Measurements from ENCODE around the gene ARHGEF11.

ARHGEF11 gene

DNA sequence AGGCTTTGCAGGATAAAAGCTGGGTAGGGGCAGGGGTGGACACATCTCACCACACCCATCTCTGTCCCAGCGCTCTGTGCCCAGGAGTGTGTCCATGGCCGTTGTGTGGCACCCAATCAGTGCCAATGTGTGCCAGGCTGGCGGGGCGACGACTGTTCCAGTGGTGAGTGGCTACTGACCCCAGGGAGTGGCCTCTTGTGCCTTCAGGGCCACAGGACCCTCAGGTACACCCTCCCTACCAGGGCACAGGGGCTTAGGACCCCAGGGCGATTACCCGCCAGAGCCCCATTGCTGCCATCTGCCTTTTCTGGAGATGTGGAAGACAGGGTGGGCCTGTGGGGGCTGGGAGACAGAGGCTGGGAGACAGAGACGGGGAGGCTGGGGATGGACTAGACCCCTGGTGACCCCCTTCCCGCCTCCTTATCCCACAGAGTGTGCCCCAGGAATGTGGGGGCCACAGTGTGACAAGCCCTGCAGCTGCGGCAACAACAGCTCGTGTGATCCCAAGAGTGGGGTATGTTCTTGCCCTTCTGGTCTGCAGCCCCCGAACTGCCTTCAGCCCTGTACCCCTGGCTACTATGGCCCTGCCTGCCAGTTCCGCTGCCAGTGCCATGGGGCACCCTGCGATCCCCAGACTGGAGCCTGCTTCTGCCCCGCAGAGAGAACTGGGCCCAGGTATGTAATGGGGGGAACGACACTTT is 139.2 kb downstream of the ARHGEF11 start:
- no peak for DNase-seq

DNA sequence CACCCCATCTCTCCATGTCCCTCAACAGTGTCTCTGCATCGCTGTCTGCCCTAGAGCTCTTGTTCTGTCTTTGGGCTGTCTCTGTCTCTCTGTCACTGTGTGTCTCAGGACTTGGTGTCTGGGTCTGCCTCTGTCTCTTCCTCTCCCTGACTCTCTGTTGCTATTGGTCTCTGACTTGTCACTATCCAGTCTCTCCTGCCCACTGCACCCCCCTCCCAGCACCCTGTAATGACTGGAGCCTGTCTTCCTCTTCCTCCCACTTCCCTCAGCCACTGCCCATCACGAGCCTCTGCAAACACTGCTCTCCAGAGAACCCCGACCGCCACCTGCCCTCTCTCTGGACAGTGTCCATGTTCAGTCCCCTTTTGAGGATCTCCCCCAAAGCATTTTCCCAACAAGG is 139.9 kb downstream of the ARHGEF11 start:
- no peak for DNase-seq

DNA sequence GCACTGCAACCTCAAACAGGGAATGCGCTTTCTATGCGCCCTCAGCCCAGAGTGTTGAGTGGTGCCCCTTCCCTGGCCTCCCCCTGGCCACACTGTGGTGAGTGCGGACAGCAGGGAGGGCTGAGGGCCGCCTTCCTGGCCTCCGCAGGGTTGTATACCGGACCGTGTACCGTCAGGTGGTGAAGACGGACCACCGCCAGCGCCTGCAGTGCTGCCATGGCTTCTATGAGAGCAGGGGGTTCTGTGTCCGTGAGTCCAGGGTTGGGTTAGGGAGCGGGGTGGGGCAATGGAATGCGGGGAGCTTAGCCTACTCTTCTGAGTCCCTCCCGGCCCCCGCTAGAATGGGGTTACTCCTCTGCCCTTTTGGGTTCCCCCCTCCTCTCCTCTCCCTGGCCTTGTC is 140.4 kb downstream of the ARHGEF11 start:
- no peak for DNase-seq

DNA sequence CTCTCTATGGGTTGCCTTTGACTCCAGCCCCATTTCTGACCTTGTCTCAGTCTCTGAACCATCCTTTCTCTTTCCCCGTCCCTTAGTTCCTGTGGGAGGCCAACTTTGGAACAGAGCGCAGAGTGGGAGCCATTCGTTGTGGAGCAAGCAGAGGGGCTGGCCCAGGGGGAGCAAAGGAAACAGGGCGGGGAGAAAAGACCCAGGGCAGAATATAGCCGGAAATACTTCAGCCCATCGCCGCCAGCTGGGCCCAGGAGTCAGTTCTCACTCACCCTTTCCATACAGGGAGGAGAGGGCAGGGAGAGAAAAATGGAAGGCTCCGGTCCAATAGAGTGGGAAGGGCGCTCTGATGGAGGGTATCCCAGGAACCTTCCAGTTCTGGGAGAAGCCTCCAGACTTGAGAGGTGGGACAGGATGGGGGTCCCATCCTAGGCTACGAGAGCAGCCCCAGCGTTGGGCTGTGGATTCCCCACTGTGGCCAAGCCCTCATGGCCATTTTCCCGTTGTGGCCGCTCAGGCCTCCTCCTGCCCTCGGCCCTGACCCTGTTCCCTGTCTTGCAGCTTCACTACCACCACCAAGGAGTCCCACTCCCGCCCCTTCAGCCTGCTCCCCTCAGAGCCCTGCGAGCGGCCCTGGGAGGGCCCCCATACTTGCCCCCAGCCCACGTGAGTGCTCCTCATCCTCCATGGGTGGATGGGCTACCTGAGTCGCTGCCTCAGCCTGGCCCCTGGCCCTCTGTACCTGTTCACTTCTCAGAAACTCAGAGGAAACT is 141.2 kb downstream of the ARHGEF11 start:
- no peak for DNase-seq

DNA sequence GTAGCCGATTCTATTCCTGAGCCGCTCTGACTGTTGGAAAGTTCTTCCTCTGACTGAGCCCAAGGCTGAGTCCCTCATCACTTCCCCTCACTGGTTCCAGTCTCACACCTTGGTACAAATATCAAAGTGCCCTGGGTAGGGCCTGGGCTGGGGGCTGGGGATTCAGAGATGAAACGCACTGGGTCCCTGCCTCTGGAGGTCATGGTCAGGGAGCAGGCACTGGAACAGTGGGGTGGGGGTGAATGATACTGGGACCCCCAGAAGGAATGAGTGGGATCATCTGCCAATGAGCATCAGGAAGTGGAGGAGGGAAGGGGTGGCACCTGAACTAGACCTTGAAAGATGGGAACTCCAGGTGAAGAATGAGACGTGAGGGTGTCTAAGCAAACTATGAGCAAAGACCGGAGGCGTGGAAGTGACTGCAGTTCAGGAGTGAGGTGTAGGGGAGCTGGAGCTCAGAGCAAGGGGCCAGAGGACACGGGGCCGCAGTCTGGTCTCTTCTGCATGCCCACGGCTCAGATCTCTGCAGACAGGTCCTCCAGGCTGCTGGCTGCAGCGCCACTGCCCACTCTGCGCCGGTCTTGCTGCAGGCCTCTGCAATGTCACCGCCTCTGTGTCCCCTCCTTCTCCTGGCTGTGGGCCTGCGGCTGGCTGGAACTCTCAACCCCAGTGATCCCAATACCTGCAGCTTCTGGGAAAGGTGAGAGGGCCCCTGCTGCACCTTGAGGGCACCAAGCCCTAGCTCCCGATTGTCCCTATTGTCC is 142.0 kb downstream of the ARHGEF11 start:
- DNase-seq: no peak

DNA sequence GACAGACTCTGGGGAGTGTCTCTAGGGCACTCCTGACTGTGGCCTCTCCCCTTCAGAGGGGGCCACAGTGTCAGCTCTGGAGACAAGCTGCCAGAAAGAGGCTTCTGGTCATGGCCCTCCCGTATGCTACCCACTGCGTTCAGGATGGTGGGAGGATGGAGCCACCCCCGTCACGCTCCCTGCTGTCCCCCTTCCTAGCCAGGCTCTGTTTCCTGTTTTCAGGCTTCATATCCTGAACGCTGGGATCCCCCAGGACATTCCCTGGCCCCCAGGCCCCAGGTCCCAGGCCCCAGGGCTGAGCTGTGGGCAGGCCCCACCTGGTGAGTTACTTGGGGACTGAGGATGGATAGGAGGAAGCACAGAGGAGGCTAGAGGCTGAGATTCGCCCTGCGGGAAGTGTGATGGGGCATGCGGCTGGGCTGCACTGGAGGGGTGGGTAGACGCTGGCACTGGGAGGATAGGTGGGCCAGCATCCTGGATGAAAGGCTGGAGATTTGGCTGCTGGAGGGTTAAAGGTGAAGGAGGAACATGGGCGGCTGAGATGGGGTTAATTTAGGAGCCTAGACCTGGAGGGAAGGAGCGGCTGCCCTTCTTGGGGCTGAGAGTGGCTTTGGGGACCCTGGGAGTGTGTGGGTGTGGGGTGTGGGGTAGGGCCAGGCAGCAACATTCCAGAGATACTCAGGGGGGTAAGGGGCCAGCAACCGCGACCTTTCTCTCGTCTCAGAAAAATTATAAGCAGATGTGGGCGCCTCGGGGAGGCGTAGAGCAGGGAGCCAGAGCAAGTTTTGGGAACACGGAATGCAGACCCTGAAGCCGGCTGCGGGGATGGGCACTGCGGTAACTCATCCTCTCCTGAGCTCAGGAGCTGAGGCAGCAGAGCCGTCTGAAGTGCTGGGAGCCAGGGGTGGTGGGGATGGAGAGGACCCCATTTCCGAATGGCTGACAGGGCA is 143.3 kb downstream of the ARHGEF11 start:
- DNase-seq: no peak

DNA sequence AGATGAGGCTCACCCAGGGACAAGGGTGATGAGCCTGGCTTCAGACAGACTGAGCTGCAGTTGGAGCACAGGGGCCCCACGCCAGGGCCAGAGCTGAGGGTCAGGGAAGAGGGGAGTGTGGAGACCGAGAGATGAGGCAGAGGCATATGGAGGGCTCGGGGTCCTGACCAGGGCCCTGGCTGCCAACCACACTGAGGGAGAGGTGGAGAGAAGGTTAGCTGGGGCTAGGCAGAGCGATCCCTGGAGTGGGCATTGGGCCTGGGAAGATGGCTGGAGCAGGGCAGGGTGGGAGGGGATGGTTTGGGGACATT is 144.0 kb downstream of the ARHGEF11 start:
- no peak for DNase-seq

DNA sequence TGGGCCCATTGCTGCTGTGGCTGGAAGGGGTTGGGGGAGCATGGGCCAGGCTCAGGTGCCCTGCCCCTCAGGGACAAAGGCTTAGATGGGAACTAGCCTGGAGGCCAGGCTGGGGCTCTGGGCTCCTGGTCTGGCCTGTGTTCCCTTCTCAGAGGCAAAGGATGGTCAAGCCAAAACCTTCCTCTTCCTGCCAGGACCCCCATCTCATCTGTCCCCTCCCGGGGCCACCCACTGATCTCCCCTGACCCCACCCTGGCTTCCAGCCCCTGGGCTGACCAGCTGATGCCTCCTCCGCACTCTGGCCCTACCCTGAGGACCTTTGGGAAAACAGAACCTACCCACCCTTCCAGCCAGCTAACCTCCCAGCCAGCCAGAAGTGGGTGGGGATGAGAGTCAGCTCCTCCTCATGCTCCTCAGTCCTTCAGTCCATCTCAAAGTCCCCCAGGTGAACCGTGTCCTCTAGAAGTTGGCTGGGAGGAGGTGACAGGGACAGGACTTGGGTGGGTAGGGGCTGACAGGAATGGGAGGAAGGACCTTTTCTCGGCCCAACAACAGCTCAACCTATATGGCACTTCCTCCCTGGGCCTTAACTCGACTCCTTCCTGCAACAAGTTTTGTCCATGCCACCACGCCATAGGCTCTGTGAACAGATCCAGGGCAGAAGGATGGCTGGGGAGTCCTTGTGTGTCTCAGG is 144.5 kb downstream of the ARHGEF11 start:
- DNase-seq: no peak

DNA sequence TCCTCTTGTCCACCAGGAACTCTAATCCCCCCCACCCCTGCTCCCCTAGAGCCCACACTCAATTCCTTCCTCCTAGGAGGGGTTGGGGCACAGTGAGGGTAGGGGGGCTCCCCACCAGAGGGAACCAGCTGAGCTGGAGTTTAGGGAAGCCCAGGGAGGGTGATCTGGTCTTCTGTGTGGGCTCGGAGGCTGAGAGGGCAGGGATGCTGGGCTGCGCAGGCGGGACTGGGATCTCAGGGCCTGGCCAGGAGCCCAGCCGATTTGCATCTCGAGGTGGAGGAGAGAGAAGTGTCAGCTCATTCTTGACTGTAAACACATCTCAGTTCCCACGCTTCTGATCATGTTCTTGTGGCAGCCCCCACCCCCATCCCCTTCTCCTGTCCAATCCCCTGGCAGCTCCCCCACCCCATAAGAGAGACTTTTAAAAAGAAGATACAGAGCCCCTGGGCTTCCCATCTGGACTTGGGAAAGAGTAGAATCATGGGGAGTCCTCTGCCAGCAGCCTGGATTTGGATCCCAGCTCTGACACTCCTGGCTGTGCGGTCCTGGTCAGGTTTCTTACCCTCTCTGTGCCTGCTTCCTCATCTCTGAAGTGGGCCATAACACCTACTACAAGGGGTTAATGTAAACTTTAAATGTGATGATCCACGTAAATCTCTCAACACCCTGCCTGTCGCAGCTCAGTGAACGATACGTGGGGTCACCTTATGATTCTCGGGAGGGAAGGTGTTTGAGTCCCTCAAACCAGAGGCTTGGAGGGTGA is 145.4 kb downstream of the ARHGEF11 start:
- no peak for DNase-seq

DNA sequence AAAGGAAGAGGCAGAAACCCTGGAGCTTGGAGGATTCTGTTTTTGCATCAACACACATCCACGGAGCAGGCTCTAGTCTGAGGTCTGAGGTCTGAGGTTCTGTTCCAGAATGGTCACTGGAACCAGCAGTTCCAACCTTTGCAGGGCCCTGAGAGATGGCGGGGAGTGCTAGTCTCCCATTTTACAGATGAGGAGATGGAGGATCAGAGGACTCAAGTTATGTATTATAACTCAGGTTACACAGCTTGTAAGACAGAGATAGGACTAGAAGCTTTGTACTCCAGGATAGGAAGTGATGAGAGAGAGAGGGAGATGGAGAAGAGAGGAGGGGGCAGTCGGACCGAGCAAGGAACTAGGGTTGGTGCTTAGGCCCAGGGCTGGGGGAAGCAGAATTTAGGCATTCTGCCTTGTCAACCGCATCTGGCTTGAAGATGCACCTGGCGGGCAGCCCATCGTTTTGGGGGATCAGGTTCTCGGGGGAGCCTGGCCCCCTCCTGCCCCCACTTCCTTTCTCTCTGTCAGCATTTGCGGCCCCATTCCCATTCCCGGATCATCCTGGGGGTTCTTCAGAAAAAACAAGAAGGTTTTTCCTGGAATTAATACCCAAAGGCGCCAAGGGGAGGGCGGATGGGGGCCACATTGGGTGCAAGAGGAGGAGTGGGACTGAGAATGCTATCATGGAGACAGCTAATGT is 146.4 kb downstream of the ARHGEF11 start:
- DNase-seq: no peak

DNA sequence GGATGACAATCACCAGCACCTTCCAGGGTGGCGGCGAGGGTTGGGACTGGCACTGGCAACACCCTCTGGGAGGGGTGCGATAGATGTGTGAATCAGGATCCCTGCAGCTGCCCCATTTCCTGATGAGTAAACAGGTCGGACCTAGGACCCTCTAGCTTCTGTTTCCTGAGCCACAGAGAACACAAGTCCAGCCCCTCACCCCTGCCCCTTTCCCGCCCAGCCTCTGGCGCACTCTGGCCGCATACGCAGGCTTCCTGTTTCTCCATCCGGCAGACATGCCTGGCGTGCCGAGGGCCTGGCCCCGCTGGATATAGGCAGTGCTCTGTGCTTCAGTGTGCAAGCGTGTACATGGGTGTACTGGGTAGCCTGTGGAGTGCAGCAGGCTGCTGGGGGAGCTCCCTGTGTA is 147.4 kb downstream of the ARHGEF11 start:
- DNase-seq: no peak

DNA sequence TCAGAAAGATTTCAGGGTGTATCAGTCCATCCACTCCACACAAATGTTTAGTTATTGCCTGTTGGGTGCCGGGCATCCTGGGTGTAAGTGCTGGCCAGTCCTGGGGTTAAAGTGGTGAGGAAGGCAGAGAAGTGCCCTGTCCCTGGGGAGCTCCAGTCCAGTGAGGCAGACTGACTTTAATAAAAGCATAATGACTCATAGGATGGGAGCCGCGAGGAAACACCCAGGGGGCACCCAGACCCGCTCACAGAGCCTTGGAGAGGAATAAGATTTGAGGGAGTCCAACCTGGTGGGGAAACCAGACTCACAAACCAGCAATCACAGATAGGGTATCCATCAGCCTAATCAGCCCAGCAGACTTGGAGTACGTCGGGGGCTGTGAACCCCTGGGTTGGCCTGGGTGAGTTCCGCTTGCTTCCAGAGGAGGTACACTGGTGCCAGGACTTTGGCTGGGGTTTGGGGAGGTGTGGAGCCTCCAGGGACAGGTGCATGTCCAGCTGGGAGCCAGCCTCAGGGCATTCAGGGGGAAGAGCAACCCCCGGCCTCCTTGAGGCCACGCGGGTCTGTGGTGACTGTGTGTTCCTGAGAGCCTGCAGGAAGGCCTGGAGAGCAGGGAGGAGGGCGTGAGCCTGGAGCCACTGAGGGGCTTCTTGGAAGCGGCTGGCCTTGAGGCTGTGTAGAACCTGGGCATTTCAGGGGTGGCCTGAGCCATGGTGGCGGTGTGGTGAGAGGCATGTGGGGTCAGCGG is 148.3 kb downstream of the ARHGEF11 start:
- DNase-seq: no peak

DNA sequence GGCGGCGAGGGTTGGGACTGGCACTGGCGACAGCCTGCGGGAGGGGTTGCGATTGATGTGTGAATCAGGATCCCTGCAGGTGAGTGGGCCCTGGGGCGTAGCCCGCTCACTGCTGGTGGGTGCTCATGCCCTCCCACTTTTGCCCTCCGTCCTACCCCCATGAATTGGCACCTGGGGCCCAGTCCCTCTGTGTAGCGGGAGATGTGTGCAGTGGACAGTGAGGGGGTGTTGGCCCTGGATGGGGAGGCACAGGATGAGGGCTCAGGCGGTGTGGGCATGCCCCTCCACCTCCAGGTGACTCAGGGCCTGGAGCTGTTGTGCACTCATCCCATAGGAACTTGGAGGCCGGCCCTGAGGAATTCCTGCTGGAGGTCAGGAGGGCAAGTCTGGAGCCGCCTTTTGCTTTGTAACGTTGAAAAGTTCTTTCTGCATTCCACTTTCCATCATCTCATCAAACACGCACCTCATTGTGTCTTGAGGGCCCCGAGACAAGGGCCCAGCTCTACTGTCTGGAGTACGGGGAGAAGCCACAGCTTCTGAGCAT is 149.0 kb downstream of the ARHGEF11 start:
- DNase-seq: no peak

DNA sequence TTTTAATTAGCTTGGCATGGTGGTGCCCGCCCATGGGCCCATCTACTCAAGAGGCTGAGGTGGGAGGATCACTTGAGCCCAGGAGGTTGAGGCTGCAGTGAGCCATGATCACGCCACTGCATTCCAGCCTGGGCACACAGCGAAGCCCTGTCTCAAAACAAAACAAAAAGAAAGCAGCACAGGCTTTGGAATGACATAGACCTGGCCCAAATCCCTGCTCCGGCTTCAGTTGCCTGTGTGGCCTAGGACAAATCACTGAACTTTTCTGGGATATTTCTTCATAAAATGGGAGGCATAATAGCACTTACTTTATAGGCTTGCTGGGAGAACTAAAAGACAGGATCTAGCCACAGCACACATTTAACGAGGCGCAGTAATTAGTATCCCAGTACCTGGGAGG is 149.6 kb downstream of the ARHGEF11 start:
- no peak for DNase-seq

DNA sequence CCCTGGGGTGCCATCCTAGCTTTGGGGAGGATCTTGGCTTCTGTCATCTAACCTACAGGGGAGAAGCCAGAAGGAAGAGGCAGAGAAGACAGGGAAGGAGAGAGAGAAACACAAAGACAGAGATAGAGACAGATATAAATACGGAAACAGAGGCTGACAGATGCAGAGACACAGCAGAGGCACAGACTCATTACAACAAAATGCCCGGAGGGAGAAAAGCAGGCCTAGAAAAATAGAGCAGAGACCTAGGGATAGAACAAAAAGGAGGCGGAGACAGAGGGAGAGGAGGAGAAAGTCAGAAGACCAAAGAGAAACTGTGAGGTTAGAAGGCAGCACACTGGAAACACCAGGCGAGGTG is 150.1 kb downstream of the ARHGEF11 start:
- DNase-seq: no peak

DNA sequence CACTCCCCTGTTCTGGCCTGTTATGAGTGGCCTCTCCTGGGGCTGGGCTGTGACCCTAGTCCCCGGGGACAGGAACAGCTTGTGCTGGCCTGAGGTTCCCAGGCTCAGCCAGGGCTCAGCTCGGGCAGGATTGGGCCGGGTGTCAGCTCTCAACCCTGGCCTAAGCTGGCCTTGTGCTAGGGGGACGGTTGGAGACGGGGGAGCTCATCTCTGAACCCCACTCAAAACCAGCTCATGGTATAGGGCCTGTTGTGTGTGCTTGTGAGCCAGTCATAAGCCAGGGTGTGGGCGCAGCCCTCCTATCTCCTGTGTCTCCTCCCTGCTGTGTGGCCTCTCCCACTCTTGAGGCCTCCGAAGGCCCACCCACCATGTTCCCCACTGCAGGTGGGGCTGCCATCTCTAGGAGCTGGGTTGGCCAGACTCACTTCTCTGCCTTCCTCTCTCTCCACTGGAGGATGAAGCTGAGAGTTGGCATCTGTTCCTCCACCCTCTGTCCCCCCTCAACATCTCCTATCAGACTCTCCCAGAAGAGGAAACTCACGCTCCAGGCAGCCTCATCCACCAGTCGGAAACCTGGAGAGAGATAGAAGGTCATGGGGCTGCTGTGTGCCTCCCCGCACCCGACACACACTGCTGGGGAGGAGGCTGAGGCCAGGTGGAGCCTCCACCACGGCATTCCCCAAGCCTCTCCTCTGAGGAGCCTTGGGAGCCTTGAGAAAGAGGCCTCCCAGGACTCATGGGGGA is 150.7 kb downstream of the ARHGEF11 start:
- no peak for DNase-seq

DNA sequence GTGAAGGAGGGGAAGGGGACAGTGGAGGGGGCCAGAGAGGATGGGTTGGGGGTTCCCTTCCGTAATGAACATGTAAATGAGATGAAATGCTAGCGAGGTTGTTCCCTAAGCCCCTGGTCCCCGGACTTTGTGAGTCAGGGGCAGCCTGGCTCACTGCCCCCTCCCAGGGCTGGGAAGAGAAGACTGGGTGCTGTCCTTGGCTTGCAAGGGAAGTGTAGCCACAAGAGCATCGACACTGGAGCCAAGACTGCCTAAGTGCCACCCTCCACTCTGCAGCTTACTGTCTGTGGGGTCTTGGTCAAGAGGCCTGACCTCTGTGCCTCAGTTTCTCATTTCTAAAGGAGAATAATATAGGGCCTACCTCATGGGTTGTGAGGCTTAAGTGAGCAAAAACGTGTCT is 151.5 kb downstream of the ARHGEF11 start:
- no peak for DNase-seq

DNA sequence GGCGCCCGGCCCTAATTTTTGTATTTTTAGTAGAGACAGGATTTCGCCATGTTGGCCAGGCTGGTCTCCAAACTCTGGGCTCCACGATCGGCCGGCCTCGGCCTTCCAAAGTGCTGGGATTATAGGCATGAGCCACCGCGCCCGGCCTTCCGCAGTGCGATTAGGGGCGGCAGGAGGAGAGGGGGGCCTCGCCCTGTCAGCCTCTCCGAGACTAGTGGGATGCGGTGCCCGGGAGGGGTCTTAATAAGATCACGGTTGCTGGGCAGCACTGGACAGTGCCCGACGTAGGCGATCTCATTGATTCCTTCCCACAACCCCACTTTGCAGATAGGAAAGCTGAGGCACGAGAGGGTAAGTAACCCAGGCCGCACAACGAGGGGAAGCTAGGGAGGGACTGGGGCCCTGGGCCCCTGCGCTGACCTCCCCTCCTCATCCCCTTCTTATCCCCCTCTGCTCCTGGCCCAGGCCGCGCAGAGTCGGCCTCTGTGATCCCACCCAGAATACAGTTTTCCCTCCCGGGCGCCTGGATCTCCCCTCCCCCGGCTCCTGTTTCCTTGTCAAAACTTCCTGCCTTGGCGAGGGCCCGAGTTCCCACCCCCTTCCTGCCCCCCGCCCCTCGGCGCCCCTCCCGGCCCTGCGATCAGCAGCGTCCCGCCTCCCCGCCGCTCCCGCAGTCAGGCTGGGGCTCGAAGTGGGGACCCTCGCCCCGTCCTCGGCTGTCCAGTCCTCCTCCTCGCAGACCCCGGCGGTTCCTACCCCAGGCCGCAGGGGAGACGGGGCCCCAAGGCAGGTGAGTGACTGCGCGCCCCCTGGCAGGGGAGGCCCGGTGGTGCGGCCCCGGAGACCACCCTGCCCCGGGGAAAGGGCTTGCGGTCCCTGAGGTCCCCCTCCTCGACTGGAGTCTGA is 152.2 kb downstream of the ARHGEF11 start, which contains the start of gene PEAR1:
Gene PEAR1 (plus strand): TSS at position 671 of the 906 bp plus-strand sequence. CDS start 10,209 bp downstream, outside the sequence.
- DNase-seq: no peak
